PFSK-1 (cell line): ENCODE measurements around the gene TAGLN2.

Source experiments
- POLR2AphosphoS5 ChIP-seq: IDR thresholded peaks from 2 replicates; pipeline ENCODE4 v1.6.1; 2012; ENCODE audit warnings: low read depth, mild to moderate bottlenecking, control low read depth, low read length, moderate library complexity
- SIN3A ChIP-seq: IDR thresholded peaks from 2 replicates; pipeline ENCODE4 v1.6.1; 2012; ENCODE audit warnings: mild to moderate bottlenecking, low read length, moderate library complexity, borderline replicate concordance; ENCODE audit not compliant: insufficient read depth
- TAF1 ChIP-seq: IDR thresholded peaks from 2 replicates; pipeline ENCODE4 v1.6.1; 2012; ENCODE audit warnings: low read length, control low read depth, borderline replicate concordance; ENCODE audit not compliant: insufficient read depth
- TF ChIP-seq, protein P1 (sequence below), 2 experiments: IDR thresholded peaks; 2 replicates each; pipeline versions ENCODE4 v1.6.1 to v1.8.0; 2011 to 2012; ENCODE audit warnings: low read depth in 2 of 2, low read length in 2 of 2, control low read depth in 1 of 2, inconsistent platforms in 1 of 2, mild to moderate bottlenecking in 1 of 2, moderate library complexity in 1 of 2; ENCODE audit not compliant: insufficient read depth in 1 of 2

DNA sequence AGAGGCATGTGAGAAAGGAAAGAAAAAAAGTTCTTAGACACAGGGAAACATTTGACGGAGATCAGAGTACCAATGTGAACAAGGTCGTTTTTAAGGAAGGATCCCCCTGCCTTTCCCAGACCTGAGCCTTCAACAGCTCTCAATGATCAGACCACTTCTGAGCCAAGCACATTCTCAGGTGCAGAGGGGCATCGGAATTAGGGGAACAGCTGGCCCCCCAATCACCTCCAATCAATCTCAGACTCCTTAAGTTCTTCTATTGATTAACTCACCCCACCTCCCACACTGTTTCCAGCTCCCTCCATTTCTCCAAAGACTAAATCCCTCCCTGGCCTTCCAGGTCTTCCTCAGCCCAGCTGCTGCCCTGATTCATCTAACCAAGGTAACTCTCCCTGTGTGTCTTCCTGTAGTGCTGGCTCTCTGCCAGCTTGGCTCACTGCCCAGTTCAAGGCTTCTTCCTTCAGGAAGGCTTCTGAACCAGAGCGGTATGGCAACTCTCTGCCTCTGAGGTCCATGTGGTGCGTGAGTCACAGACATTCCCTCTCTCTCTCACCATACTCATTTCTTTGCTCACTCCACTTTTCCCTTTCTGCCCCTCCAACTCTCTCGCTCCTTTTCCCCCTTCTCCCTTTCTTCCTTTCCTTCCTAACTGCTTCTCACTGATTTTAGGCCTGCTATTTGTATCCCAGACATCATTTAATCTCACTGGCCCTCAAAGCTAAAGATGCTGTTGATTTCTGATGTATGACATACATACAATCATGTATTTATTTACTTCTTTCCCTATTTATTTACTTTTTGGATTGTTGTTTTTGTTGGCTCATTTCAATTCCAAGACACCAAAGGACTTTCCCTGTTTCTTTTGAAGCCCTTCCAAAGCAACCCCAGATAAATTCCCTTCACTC, 43.4 kb downstream of the TAGLN2 start:
- TF ChIP-seq TAF1 (no peak), POLR2AphosphoS5 (no peak), SIN3A (no peak)
- TF ChIP-seq, protein P1, sequence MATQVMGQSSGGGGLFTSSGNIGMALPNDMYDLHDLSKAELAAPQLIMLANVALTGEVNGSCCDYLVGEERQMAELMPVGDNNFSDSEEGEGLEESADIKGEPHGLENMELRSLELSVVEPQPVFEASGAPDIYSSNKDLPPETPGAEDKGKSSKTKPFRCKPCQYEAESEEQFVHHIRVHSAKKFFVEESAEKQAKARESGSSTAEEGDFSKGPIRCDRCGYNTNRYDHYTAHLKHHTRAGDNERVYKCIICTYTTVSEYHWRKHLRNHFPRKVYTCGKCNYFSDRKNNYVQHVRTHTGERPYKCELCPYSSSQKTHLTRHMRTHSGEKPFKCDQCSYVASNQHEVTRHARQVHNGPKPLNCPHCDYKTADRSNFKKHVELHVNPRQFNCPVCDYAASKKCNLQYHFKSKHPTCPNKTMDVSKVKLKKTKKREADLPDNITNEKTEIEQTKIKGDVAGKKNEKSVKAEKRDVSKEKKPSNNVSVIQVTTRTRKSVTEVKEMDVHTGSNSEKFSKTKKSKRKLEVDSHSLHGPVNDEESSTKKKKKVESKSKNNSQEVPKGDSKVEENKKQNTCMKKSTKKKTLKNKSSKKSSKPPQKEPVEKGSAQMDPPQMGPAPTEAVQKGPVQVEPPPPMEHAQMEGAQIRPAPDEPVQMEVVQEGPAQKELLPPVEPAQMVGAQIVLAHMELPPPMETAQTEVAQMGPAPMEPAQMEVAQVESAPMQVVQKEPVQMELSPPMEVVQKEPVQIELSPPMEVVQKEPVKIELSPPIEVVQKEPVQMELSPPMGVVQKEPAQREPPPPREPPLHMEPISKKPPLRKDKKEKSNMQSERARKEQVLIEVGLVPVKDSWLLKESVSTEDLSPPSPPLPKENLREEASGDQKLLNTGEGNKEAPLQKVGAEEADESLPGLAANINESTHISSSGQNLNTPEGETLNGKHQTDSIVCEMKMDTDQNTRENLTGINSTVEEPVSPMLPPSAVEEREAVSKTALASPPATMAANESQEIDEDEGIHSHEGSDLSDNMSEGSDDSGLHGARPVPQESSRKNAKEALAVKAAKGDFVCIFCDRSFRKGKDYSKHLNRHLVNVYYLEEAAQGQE (IDR thresholded peaks at IDR 0.05; ENCODE audit: insufficient read depth in 1 of 2, low read depth in 2 of 2, low read length in 2 of 2): no peak
